Right ventricle myocardium inferior (tissue), 1 donor: Measurements from ENCODE around the gene KCNJ6. TPM values are rescaled to one million over a fixed set of nuclear protein-coding genes. Genes with fewer than 3 reads are reported as not detected.
A peak's percentile ranks its signal among the peaks of the same experiment; 100 is the strongest.

Experiments
- ATAC-seq: fragments of 200-7000 bp; cut with Tn5 transposase; one replicate; pipeline ENCODE4 v1.9.1; 2020; ENCODE audit warnings: mild to moderate bottlenecking, moderate library complexity
- DNase-seq: peaks from one replicate; pipeline ENCODE4 v3.0.0; 2021; ENCODE audit errors: missing footprints
- intact Hi-C: fragments of 100-400 bp; cut with DNase I; formaldehyde crosslinking; loops from one replicate; pipeline ENCODE4 v1.11.0; 2022
- total RNA-seq: library from RNA; stranded (reverse); fragmentation: NEBNext Ultra II Directional; extraction: Animal tissue kit (Norgen Biotek cat#: 25700); gene quantifications from one replicate; pipeline ENCODE4 v1.2.1, GENCODE V29; 2021
- donor health status: DM: no; HTN: yes; CAD: no; lungs with severe emphysema.

Gene KCNJ6
- total RNA-seq, 1 donor from 2014 or later, result not detected

DNA sequence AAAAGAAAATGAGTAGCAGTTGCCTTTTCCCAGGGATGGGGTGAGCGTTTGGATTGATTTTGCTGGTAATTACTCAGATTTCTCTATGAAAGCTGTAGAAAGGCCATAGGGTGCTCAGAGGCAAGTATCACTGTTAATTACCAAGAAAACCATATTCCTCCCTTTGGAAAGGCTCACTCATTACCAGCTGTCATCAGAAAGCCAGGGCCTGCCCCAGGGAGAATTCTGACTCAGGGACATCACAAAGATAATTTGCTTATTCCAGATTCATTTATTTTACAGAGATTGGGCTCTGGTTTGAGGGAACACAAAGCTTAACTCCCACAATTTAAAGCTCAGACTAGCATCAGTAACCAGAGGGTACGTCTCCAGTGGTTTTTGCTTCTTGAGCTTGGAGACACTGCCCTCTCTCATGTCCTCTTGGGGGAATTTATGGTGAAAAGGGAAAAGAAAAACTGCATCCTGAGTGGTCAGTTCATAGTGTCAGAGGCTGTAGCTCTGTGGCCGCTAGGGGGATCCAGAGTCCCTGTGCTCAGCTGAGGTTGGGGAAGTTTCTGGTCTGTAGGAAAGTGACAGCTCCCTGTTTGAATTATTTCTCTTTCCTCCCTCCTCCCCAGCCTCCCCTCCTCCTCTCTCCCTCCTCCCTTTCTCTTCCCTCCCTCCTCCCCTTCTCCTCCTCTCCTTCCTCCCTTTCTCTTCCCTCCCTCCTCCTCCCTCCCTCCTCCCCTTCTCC is 204.3 kb downstream of the KCNJ6 start:
- DNase-seq (peak; percentile 84), ATAC-seq (peak; percentile 80)
- intact Hi-C loops, result loop anchor here (2.0 to 5.0 kb wide), 3 partner anchors 43 to 415 kb away; partner anchors contain the start of gene KCNJ6

DNA sequence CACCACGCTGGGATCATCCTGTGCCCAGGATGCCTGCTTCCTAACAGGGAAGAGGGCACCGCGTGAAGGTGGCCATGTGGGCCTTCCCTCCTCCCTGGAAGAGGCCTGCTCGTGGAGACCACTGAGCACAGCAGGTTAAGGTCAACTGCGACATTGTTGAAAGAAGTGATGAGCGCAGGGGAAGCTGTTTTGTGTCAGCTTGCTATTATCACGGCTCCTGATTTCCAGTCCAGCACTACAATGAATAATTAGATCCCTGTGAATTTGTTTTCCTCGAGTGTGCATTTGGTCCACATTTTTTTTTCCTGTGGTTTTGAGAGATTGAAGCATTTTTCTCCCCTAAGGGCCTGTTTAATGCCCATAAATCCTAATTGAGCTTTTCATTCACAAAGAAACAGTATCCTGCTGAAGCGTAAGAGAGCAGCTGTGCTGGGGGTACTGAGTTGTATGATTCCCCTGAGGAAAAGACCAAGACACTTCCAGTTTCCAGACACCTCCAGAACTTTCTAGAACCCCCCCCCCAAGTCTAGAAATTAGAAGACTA is 204.9 kb downstream of the KCNJ6 start:
- intact Hi-C loops, result loop anchor here (5.0 kb wide), 1 partner anchor 416 kb away; no protein-coding TSS in a partner anchor
- no peak for DNase-seq
- no peak for ATAC-seq

DNA sequence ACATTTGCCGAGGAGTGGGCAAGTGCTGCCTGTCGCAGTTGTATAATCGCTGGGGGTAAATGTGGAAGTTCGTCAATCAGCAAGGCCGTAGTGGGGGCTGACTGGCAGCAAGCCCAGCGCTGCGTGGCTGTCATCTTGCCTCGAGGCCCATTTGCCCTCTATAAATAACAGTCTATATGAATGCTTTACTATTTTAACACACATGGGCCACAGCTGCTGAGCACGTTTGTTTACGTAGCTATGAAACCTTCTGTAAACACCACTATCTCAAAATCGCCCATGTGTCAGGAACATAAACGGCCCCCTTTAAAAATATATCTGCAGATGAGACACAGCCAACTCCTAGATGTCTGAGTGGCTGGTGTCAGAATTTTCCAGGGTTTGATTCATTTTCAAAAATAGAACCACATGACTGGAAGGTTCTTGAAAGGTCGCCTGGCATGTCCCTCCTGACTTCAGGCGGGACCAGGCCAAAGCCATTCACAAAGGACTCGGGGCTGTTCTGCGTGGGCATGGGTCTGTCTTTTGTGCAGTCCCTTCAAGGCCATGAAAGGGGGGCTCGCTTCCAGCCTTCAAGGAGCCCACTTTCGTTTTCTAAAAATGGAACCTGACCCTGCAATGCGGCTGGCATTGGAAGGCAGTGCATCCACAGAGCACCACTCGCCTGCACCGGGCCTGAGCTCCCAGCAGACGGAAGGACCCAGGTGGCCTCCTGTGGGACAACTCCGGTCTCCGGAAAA is 205.5 kb downstream of the KCNJ6 start:
- DNase-seq, result peak; percentile 64
- ATAC-seq, result peak; percentile 54
- intact Hi-C loops, result loop anchor here (5.0 kb wide), 1 partner anchor 417 kb away; no protein-coding TSS in a partner anchor

DNA sequence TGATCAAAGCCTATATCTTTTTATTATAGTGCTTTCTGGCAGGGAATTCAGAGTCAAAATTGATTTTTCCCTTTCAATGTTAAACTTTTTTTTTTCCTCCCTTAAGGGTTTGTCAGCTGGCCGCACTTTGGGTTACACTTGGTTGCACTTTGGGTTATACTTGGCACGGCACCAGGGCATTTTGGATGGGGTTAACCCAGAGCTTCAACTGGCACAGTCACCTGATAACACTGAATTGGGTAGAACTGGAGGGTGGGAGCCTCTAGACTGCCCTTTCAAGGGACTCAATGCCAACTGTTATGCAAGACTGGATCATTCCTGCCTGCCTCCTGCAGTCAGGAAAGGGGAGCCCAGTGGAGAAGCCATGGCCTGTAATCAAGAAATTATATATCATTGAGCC is 211.5 kb downstream of the KCNJ6 start:
- no peak for ATAC-seq

DNA sequence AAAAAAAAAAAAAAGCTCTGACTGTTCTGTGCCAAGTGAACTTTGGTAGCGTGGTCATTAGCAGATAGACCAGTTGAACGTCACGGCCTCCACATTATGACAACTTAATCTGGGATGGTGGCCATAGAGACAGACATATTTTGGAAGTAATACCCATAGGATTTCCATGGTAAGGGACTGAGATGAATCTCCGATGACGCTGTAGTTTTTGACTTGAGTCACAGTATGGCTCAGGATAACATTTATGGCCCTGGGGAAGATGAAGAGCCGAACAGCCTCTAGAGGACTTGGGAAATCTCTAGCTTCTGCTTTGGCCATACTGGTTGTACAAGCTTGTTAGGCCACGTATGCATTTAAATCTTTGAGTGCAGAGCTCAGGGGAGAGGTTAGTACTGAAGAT is 214.0 kb downstream of the KCNJ6 start:
- DNase-seq, result no peak
- intact Hi-C loops, result loop anchor here (10.0 kb wide), 1 partner anchor 653 kb away; no protein-coding TSS in a partner anchor
- ATAC-seq, result no peak

More for the DNA sequence above, 211.5 kb downstream of the KCNJ6 start:
- no peak for DNase-seq
- intact Hi-C loops, result loop anchor here (10.0 kb wide), 1 partner anchor 650 kb away; no protein-coding TSS in a partner anchor

DNA sequence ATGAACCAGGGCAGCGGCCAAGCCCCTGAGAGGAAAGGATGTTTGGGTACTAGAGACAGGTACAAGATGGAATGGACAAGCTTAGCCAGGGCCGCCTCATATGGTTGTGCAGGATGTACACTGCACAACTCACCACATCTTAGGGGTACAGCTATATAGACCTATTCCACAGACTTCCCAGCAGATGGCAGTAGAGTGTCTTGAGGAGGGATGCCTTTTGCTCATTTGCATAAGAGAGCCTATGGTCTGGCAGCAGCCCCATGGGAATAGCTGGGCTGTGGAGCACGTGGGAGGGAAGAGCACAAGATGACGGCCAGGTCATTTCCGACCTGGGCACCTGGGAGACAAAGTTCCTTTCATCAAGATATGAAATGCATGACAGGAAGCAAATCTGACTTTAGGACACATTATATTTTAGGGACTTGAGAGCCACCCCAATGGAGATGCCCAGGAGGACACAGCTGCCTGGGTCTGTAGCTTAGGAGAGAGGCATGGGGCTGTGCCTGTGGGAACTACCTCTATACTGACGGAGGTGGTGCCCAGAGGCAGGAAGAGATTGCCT is 215.5 kb downstream of the KCNJ6 start:
- intact Hi-C loops, result loop anchor here (10.0 kb wide), 1 partner anchor 654 kb away; no protein-coding TSS in a partner anchor
- ATAC-seq (peak; percentile 76), DNase-seq (peak; percentile 60)

DNA sequence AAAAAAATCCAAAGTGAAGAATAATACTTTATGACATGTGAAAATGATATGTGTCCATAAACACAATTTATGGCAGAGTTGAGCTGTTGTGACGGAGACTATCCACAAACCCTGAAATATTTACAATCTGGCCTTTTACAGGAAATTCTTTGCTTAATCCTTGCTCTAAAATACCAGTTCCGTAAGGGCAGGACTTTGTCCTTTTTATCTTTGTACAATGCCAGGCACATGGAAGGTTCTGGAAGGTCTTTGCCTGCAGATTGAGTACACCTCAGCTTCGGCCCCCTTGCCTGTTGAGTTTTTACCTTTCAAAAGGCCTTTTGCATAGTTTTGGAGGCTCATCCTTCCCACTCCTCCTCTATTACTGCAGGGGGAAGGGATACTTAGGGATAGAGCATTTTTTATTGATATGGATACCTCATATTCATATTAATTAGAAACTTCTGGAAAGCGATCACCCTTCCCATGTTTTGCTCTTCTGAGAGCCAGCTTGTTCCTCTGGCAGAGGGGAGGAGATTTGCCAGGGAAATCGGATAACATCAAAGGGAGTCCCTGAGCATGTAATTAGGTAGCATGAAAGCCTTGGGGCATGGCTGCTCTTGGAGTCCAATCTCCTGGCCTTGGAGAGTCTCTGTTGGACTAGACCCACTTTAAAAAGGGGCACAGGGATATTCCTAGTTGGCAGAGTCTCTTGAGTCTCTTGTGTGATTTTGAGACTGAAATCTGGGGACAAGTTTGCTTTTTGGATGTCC is 217.1 kb downstream of the KCNJ6 start:
- DNase-seq, result no peak
- intact Hi-C loops, result no loop called here
- ATAC-seq, result no peak

DNA sequence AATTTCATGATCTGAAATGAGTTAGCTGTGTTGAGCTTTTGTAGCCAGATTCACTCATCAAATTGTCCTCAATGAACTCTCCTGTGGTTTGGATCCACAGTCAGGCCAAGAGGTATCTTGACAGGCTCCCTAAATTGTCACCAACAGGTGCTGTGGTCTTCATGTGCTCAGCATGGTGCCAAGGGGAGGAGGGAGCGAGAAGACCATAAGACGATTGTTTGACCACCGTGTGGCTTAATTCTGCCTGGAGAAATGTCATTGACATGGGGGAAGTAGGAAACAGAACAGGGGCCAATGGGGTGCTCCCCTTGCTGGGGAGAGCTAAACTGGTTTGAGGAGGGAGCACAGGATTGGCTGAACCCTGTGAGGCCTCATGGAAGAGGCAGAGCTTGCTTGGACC is 219.3 kb downstream of the KCNJ6 start:
- ATAC-seq, result no peak
- no peak for DNase-seq
- intact Hi-C loops, result no loop called here

DNA sequence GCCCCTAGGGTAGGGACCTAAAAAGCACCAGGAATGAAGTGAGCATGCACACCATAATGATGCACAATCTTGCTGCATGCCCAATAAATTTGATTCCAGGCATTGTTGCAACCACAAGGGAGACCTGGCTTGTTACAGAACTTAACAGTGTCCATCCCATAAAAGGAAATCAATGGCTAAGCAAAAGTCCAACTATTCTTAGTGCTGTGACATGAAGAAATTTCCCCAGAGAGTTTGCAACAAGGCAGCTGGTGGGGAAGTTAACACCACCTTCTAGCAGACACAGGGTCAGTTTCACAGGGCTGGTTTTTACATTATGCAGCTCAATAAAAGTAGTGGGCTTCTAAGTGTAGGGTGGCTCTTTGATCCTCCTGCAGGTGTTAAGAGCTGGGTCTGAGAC is 221.1 kb downstream of the KCNJ6 start:
- intact Hi-C loops, result no loop called here
- ATAC-seq (no peak), DNase-seq (no peak)

DNA sequence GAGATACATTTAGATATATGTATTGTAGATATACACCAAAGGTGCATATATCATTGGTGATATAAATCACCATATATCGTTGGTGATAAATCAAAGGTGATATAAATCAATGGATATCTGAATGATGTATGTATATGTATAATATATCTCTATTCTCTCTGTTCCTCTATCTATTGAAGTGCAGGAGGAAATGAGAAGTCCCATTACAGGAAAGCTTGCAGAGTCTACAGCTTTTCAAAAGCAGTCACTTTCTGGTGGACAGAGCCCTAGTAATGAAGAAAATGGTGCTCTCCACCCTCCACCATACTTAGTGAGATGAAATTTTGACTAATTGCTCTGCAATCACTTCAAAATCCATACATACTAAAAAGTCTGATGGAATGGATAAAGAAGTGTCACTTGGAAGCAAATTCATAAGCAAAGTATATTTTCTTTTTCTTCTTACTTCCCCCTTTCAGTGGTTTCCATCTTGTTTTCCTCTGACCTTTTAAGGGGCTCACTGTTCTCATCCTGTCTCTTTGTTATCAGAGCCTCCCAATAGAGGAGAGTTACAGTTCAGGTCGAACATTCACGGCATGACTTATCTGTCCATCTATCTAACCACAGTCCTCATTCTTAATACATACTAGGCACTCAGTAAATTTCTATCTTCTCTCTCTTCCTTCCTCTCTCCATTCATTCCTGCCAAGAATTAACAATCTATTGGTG is 227.2 kb downstream of the KCNJ6 start:
- DNase-seq (no peak), ATAC-seq (no peak)
- intact Hi-C loops, result no loop called here

DNA sequence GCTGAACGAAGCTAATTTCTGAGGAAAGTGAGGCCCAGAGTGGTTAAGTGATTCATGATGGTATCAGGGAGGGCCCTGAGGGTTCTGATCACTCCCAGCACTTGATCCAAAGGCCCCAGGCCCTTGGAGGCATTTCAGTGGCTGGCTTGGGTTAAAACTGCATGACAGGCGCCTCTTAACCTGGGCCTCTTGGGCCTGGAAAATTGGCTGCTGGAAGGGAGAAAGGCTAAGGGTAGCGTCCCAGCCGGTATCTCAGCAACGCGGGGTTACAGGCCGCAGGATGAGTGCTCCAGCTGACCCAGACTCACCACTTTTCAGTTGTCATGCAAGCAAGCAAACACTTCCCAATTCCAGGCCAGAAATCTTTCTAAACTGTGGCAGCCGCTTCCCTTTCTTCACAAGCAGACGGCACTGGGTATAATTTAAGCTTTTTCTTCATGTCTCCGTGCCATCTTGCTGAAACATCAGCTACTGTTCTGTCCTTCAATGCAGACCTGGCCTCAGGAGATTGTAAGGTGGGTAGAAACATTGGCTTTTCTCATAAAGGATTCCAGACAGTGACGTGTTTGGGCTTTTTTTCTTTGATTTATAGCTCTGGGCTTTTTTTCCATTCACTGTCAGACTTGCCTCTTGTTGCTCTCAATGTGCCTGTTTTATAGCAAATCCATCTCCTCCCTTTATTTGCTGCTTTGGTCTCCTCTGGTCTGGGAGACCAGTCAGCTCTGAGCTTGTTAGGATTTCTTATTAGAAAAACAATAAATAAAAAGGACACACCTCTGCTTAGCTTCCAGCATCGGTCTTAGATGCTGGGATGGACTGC is 229.1 kb downstream of the KCNJ6 start:
- intact Hi-C loops, result no loop called here
- DNase-seq, result no peak
- no peak for ATAC-seq

DNA sequence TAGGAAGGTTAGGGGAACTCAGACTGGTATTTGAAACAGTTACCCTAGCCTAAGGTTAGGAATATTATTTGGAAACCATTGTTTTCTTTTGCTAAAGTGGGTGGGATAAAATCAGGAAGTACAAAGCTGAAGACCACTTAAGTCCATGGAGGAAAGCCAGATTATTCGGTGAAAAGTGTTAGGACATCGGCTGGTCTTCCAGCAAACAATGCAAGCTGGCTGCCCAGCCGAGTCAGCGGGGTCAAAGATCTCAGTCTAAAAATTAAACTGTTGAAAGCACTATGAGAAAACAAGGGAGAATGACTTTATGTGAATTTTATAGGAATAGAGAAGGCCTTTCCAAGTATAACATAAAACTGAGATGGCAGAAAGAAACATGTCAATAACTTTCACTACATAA is 231.7 kb downstream of the KCNJ6 start:
- intact Hi-C loops, result no loop called here
- DNase-seq (no peak), ATAC-seq (no peak)

DNA sequence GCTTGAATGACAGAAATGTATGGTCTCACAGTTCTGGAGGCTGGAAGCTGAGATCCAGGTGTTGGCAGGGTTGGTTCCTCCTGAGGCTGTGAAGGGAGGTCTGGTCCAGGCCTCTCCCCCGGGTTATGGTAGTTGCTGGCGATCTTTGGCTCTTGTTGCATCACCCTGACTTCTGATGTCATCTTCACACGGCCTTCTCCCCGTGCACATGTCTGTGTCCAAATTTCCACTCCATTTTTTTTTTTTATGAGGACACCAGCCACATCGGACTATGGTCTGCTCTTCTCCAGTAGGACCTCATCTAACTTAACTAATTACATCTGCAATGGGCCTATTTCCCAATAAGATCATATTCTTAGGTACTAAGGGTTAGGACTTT is 232.2 kb downstream of the KCNJ6 start:
- intact Hi-C loops, result no loop called here
- ATAC-seq (no peak), DNase-seq (no peak)

DNA sequence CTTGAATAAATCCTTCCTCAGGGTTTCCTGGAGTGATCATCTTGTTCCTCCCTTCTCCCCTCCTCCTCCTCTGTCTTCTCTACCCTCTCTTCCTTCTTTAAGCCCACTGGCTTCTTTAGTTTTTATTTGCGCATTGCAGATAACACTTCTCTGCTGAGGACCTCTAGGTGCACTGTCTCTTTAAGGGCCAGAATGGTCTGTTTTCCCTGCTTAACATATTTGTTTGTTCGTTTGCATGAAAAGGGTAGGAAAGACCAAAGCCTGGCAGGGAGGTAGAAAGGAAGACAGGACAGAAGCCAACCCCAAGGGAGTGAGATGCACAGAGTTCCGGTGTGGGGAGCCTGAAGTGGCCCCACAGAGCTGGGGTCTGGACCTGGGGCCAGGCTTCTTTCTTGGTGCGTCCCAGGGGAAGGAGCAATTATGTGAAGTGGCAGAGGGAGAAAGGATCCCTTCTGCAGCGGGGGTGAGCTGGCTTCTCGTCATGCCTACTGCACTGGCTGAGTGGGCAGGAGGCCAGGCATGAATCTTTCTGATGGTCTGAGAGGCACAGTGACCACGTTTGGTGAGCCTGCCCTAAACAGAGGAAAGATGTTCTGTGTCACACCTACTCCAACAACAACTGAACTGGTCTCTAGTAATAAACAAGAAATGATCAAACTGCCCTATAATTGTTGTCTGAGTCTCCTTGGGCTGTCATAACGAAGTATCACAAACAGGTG is 232.7 kb downstream of the KCNJ6 start:
- DNase-seq, result no peak
- intact Hi-C loops, result no loop called here
- ATAC-seq, result no peak

DNA sequence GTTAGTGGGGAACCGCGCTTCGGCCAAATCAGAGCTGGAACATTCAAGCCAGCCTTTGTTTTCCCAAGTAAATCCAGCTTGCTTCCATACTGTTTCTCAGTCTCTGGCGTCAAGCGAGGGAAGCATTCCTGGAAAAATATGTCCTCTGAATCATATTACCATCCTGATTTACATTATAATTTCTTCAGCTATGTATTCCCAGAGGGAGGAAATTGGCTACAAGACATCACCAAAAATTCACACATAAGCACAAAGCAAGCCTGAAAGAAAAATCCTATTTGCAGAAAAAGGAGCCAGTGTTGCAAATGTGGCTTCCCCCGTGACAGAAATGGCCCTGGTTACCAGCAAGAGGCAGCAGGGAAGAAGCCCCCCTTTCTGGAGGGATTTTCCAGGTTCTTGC is 233.3 kb downstream of the KCNJ6 start:
- intact Hi-C loops, result no loop called here
- no peak for ATAC-seq
- DNase-seq, result no peak

DNA sequence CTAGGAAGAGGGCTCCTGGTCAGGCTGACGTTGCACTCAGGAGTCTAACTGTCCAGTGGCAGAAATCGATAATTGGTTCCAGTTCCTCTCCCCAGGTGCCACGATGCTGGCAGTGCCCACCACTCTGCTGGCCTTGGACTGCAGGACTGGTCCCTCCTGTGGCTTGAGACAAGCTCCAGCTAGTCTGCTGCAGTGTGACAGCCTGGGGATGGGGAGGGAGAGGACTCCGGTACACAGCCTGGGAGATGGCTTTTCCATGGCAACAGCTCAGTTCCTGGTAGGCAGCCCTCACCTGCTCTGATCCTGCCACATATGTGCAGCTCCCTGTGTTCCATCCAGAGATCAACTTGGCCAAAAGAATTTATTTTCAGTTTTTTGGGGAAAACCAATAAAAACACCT is 239.3 kb downstream of the KCNJ6 start:
- DNase-seq, result no peak
- no peak for ATAC-seq
- intact Hi-C loops, result loop anchor here (10.0 kb wide), 1 partner anchor 678 kb away; no protein-coding TSS in a partner anchor
